ENCODE data around the gene FBXO24. TPM values are rescaled to one million over a fixed set of nuclear protein-coding genes. Genes with fewer than 3 reads are reported as not detected.

The FBXO24 gene
- total and polyA plus RNA-seq, 9 of the 15 experiments (the other 6 are each of a cell fraction or from before 2014, with no cell fraction given) = 0.17 to 0.95 (median 0.50) TPM

DNA sequence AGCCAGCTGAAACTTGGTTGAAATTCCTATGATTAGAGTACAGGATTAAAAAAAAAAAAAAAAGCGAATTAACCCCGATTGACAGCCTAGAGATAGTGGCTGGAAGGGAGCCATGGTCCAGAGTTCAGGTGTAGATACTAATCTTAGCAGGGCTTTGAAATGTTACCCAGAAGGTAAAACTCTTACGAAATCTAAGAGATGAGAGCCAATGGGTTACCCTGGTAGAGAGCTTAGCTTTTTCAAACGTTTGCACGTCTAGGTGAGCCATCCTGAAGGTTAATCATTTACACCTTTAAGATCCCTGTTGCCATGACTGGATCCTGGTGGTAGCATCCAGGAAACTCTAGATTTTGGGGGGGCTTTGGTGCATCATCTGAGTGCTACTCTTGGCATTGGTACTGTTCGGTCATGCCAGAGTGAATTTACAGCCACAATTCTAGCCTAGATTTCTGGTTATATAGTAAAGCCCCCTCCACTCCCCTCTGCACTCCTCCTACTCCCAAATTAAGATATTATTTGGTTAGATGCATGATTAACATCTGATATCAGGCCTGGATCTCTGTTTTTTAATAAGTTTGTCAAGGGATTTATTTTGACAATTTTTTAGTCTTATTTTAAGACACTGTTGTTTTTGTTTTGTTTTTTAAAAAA, 45.9 kb upstream of the FBXO24 start (continued):
- TF ChIP-seq ZNF384 (IDR thresholded peaks at IDR 0.05; ENCODE audit: low read depth, low read length) (no peak), HOXB6 (CRISPR knock-in tag; IDR thresholded peaks at IDR 0.05; ENCODE audit: borderline replicate concordance) (no peak), ZNF224 (CRISPR knock-in tag; IDR thresholded peaks at IDR 0.05) (no peak), PHF20 (IDR thresholded peaks at IDR 0.05; ENCODE audit: partially characterized antibody) (no peak)
- TF ChIP-seq, protein P1, sequence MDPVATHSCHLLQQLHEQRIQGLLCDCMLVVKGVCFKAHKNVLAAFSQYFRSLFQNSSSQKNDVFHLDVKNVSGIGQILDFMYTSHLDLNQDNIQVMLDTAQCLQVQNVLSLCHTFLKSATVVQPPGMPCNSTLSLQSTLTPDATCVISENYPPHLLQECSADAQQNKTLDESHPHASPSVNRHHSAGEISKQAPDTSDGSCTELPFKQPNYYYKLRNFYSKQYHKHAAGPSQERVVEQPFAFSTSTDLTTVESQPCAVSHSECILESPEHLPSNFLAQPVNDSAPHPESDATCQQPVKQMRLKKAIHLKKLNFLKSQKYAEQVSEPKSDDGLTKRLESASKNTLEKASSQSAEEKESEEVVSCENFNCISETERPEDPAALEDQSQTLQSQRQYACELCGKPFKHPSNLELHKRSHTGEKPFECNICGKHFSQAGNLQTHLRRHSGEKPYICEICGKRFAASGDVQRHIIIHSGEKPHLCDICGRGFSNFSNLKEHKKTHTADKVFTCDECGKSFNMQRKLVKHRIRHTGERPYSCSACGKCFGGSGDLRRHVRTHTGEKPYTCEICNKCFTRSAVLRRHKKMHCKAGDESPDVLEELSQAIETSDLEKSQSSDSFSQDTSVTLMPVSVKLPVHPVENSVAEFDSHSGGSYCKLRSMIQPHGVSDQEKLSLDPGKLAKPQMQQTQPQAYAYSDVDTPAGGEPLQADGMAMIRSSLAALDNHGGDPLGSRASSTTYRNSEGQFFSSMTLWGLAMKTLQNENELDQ (CRISPR knock-in tag; IDR thresholded peaks at IDR 0.05; ENCODE audit: borderline replicate concordance) = no peak
- TF ChIP-seq, protein P2, sequence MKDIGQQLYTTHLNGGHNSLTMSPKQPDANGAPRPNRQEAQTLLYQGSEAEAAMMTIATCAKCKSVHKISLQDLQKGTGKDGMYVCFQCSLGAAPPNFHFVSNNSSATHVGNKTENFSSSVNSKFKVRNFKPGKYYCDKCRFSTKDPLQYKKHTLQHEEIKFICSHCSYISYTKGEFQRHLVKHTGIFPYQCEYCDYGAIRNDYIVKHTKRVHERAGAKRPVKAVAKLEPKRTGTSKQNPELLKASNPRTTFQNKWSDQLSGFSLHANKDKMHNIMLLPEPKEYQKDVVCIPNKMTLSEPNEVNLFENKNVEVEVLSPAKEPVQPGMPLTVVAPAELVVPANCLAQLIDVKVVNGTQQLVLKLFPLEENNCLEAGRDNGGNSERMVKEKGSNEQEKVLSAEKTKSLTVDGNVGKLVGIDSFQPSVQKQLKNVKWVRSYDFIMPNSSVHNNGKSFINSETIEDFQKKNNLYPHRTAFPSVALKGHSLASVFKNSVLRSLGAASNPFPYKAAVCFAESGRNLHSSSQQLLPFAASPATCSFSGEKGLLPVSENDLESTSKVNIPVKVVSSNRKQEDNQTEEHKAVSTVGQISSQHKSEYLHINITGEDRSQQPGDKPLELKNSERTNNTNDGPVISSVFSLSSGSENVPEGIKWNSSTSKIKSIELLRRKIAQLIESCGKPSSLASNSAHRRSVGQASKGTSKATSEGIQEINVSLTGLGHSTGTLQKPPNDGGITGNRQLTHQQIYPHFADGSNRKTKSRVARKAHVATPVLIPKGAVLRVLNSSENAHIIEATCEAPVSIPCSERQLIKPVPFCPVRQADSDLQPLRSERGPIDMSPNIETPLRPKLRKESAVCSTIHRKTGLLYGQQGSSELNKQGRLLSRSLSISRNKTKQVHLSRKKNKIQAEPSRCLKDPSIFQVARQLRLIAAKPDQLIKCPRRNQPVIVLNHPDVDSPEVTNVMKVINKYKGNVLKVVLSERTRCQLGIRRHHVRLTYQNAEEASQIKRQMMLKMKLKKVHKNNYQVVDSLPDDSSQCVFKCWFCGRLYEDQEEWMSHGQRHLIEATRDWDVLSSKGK (CRISPR knock-in tag; IDR thresholded peaks at IDR 0.05) = no peak
